ENCODE measurements around the gene ISG20. TPM values are rescaled to one million over a fixed set of nuclear protein-coding genes. Genes with fewer than 3 reads are reported as not detected.
"Not testable (repeated sequence)": the region's sequence is repeated elsewhere in the genome, so short reads cannot be mapped to it uniquely, and the experiment has no call there.

ISG20 gene
- polyA plus RNA-seq, 3 donors from 2014 or later: 286 to 365 (median 342) TPM

DNA sequence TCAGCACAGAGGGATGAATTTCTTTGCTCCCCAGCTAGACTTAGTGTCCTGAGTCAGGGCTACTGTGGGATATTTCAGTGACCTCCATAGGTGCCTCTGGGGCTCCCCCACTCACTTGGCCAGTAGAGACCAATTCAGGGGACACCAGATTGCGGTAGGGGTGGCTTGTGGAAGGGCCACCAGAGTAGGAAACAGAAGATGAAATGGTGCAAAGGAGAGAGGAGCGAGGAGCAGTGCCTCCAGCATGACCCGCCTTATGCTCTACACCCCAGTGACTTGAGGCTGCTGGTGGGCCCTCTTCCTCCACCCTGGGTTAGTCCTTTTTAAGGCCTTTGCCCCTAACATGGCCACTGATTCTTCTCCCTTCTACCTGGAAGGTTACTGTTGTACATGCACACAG lies 15.2 kb upstream of the ISG20 start:
- DNase-seq: no peak
- peaks cover 3 to 8% (median 5%) of the 10 kb centered on the region in 3 donors for H3K36me3 Mint-ChIP-seq
- H3K4me1 Mint-ChIP-seq: peaks cover 59 to 70% of the 10 kb centered on the region in 2 donors
- peak overlapping the region in 2 of 5 donors; percentile 37 to 88 for H3K4me3 Mint-ChIP-seq
- peak overlapping the region in 3 of 6 donors; percentile 11 to 91 (median 45) for H3K27ac Mint-ChIP-seq
- peaks cover 0 to 6% (median 2%) of the 10 kb centered on the region in 3 donors for H3K27me3 Mint-ChIP-seq (ENCODE audit: low read depth in 3 of 3)
- no peaks in the 10 kb centered on the region for H3K9me3 Mint-ChIP-seq

DNA sequence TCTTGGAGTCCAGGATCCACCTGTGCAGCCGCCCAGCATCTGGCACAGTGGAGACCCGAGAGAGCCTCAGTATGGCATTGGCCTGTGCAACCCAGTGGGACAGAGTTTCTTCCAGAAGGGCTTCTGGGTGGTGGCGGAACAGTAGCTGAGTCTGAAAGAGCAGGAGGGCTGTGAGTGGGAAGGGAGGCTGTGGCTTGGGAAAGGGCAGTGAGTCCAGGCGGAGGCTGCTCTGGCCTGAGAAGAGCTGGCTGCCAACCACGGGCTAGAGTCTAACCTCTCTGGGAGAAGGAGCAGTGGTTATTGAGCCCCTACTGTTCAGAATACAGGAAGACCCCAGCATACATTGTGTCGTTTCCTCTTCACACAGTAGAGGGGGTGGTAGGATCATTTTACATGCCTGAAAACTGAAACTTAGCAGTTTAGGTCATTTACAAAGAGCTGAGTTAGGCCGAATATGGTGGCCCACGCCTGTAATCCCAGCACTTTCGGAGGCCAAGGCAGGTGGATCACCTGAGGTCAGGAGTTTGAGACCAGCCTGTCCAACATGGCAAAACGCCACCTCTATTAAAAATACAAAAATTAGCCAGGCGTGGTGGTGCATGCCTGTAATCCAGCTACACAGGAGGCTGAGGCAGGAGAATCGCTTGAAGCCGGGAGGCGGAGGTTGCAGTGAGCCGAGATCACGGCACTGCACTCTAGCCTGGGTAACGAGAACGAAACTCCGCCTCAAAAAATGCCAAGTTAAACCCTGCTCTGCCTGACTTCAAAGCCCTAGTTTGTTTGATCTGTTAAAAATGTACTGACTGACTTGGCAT lies 14.5 kb upstream of the ISG20 start:
- peaks cover 67 to 78% of the 10 kb centered on the region in 2 donors for H3K4me1 Mint-ChIP-seq
- peaks cover 3 to 8% (median 5%) of the 10 kb centered on the region in 3 donors for H3K36me3 Mint-ChIP-seq
- no peaks in the 10 kb centered on the region for H3K9me3 Mint-ChIP-seq
- H3K27me3 Mint-ChIP-seq (ENCODE audit: low read depth in 3 of 3): peaks cover 0 to 6% (median 2%) of the 10 kb centered on the region in 3 donors
- peak; percentile 63 to 71 (median 67) for DNase-seq
- peak overlapping the region; percentile 27 to 68 (median 53) for H3K4me3 Mint-ChIP-seq
- H3K27ac Mint-ChIP-seq: peak overlapping the region; percentile 45 to 91 (median 83)

DNA sequence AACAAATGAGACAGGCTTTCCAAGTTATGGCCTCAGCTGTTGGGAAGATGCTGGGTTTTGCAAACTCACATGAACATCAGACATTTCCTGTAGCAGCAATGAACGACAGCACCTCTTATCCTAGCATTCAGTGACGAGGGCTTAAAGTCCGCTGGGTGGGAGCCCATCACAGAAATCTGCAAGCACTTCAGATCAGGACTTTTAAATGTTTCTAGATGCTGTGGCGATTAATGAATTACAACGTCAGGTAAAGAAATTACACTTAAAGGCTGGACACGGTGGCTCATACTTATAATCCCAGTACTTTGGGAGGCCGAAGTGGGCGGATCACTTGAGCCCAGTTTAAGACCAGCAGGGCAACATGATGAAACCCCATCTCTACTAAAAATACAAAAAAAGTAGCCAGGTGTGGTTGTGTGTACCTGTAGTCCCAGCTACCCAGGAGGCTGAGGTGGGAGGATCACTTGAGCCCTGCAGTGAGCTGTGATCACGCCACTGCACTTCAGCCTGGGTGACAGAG lies 13.8 kb upstream of the ISG20 start:
- H3K27ac Mint-ChIP-seq: peak overlapping the region; percentile 45 to 91 (median 83)
- H3K9me3 Mint-ChIP-seq: no peaks in the 10 kb centered on the region
- H3K4me3 Mint-ChIP-seq: peak overlapping the region in 1 of 5 donors; percentile 68
- H3K36me3 Mint-ChIP-seq: peaks cover 3 to 12% (median 11%) of the 10 kb centered on the region in 3 donors
- no peak for DNase-seq
- H3K27me3 Mint-ChIP-seq (ENCODE audit: low read depth in 3 of 3): peaks cover 0 to 7% (median 2%) of the 10 kb centered on the region in 3 donors
- peaks cover 73 to 84% of the 10 kb centered on the region in 2 donors for H3K4me1 Mint-ChIP-seq

DNA sequence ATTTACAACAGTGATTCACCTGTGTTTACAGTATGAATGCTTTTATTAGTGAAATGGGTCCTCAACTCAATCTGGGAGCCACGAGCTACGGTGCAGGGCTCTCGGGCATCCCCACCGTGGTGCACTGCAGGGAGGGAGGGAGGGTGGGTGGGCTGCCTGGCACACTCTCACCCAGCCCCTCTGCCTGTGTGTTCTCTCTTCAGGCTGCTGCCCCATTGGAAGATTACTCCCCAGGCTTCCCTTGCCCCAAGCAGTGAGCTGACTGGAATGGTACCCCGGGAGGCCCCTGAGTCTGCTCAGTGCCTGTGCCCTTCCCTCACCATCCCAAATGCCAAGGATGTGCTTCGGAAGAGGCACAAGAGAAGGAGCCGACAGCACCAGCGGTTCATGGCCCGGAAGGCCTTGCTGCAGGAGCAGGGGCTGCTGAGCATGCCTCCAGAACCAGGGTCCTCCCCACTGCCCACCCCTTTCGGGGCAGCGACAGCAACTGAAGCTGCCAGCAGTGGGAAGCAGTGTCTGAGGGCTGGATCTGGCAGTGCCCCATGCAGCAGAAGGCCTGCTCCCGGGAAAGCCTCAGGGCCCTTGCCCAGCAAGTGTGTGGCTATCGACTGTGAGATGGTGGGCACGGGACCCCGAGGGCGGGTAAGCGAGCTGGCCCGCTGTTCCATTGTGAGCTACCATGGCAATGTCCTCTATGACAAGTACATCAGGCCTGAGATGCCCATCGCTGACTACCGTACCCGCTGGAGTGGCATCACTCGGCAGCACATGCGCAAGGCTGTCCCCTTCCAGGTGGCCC lies 12.7 kb upstream of the ISG20 start:
- H3K36me3 Mint-ChIP-seq: peaks cover 3 to 13% (median 11%) of the 10 kb centered on the region in 3 donors
- DNase-seq: no peak
- peaks cover 0 to 5% (median 0%) of the 10 kb centered on the region in 3 donors for H3K27me3 Mint-ChIP-seq (ENCODE audit: low read depth in 3 of 3)
- H3K4me1 Mint-ChIP-seq: peaks cover 78 to 90% of the 10 kb centered on the region in 2 donors
- no peaks in the 10 kb centered on the region for H3K9me3 Mint-ChIP-seq
- H3K27ac Mint-ChIP-seq: peak overlapping the region; percentile 27 to 92 (median 81)
- H3K4me3 Mint-ChIP-seq: no peak overlapping the region

DNA sequence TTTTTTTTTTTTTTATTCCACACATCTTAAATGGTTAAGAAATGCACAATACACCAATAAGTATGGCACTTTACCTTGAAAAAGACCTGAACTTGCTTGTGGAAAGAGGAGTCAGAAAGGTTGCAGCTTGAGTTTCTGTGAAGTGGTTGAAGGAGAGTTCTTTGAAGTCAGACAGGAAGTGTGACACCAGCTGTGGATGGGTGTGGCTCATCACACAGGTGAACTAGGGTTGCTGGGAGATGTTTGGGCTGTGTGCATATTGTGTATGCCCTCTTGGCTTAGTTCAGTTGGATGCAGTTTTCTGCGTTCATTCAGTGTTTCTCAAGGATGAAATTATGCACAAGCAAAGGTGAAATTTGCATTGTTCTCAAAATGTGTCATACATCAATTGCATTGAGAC lies 11.4 kb upstream of the ISG20 start:
- Mint-ChIP-seq H3K27me3 (ENCODE audit: low read depth in 3 of 3) (peaks cover 0 to 7% (median 0%) of the 10 kb centered on the region in 3 donors), H3K4me3 (peak overlapping the region; percentile 26 to 81 (median 66)), H3K36me3 (peaks cover 3 to 13% (median 11%) of the 10 kb centered on the region in 3 donors), H3K9me3 (no peaks in the 10 kb centered on the region), H3K4me1 (peaks cover 76 to 88% of the 10 kb centered on the region in 2 donors), H3K27ac (peak overlapping the region; percentile 61 to 92 (median 81))
- DNase-seq: peak; percentile 33 to 45 (median 43)

- H3K4me3 Mint-ChIP-seq: peak overlapping the region in 4 of 5 donors; percentile 17 to 81 (median 64)
- peaks cover 69 to 81% of the 10 kb centered on the region in 2 donors for H3K4me1 Mint-ChIP-seq
- H3K27ac Mint-ChIP-seq: peak overlapping the region; percentile 61 to 92 (median 81)
- no peak for DNase-seq
- no peaks in the 10 kb centered on the region for H3K9me3 Mint-ChIP-seq
- H3K36me3 Mint-ChIP-seq: peaks cover 3 to 17% (median 11%) of the 10 kb centered on the region in 3 donors
- peaks cover 0 to 7% (median 0%) of the 10 kb centered on the region in 3 donors for H3K27me3 Mint-ChIP-seq (ENCODE audit: low read depth in 3 of 3)
Measured at GRCh38 chr15:88628018-88628654, 10.7 kb upstream of the ISG20 start.

DNA sequence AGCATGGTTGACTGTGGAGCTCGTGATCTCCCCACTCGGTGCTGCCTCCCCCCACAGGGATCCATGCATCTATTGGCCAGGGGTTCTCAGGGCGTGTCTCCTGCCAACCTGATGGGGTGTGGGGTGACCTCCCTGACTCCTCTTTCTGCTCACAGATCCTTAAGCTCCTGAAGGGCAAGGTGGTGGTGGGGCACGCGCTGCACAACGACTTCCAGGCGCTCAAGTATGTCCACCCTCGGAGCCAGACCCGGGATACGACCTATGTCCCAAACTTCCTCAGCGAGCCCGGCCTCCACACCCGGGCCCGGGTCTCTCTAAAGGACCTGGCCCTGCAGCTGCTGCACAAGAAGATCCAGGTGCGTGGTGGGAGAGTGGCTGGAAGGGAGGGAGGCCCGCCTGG lies 9.7 kb upstream of the ISG20 start:
- Mint-ChIP-seq H3K36me3 (peaks cover 3 to 19% (median 11%) of the 10 kb centered on the region in 3 donors), H3K27me3 (ENCODE audit: low read depth in 3 of 3) (peaks cover 0 to 5% (median 0%) of the 10 kb centered on the region in 3 donors), H3K4me3 (no peak overlapping the region), H3K9me3 (no peaks in the 10 kb centered on the region), H3K27ac (peak overlapping the region; percentile 61 to 92 (median 74)), H3K4me1 (peaks cover 68 to 72% of the 10 kb centered on the region in 2 donors)
- no peak for DNase-seq

- Mint-ChIP-seq H3K27ac (peak overlapping the region; percentile 87 to 96 (median 92)), H3K4me3 (peak overlapping the region; percentile 38 to 72 (median 67)), H3K36me3 (peaks cover 3 to 19% (median 11%) of the 10 kb centered on the region in 3 donors), H3K4me1 (peaks cover 69 to 70% of the 10 kb centered on the region in 2 donors), H3K9me3 (no peaks in the 10 kb centered on the region), H3K27me3 (ENCODE audit: low read depth in 3 of 3) (peaks cover 0 to 3% (median 0%) of the 10 kb centered on the region in 3 donors)
- peak; percentile 19 to 37 (median 29) for DNase-seq
Measured at GRCh38 chr15:88630141-88630721, 8.6 kb upstream of the ISG20 start.

GRCh38 chr15:88630798-88631463 lies 7.9 kb upstream of the ISG20 start:
- DNase-seq: no peak
- Mint-ChIP-seq H3K9me3 (no peaks in the 10 kb centered on the region), H3K4me1 (peaks cover 71 to 76% of the 10 kb centered on the region in 2 donors), H3K27me3 (ENCODE audit: low read depth in 3 of 3) (peaks cover 0 to 3% (median 0%) of the 10 kb centered on the region in 3 donors), H3K36me3 (peaks cover 3 to 19% (median 11%) of the 10 kb centered on the region in 3 donors), H3K27ac (peak overlapping the region; percentile 87 to 96 (median 92)), H3K4me3 (peak overlapping the region in 4 of 5 donors; percentile 24 to 58 (median 36))

DNA sequence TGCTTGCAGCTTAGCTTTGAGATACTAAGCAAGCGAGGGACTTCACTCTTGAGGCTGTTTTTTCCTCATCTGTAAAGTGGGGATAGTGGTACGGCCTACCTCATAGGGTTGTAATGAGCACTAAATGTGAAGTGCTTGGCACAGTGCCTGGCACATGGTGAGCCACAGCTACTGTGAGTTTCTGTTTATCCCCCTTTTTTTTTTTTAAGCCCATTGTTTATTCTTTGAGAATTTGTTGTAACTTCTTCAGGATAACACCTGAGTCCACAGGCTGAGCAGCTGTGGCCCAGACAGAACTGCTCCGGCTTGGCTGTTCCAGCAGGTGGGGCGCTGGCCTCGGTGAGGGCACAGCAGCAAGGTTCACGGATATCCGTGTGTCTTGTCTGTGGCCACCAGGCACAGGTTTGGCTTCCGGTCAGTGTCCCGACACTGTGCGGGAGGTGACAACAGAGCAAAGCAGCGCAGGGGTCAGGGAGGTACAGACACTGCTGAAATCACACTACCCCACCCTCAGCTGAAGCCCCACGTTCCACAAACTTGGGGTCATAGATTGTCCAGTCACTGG lies 7.3 kb upstream of the ISG20 start:
- no peaks in the 10 kb centered on the region for H3K9me3 Mint-ChIP-seq
- no peak overlapping the region for H3K4me3 Mint-ChIP-seq
- peak overlapping the region; percentile 83 to 93 (median 91) for H3K27ac Mint-ChIP-seq
- H3K36me3 Mint-ChIP-seq: peaks cover 3 to 19% (median 11%) of the 10 kb centered on the region in 3 donors
- DNase-seq: no peak
- peaks cover 0 to 3% (median 0%) of the 10 kb centered on the region in 3 donors for H3K27me3 Mint-ChIP-seq (ENCODE audit: low read depth in 3 of 3)
- peaks cover 77 to 79% of the 10 kb centered on the region in 2 donors for H3K4me1 Mint-ChIP-seq

DNA sequence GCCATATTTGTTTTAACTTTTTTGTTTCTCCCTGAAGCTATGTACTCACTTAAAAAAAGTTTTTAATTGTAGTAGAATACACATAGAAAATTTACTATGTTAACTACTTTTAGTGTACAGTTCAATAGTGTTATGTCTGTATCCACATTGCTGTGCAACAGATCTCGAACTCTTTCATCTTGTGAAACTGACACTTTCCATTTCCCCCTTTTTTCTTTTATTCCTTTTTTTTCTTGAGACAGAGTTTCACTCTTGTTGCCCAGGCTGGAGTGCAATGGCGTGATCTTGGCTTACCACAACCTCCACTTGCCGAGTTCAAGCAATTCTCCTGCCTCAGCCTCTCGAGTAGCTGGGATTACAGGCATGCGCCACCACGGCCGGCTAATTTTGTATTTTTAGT lies 6.0 kb upstream of the ISG20 start:
- DNase-seq; H3K4me3 Mint-ChIP-seq; H3K9me3 Mint-ChIP-seq; H3K27me3 Mint-ChIP-seq (ENCODE audit: low read depth in 3 of 3): not testable (repeated sequence)
- Mint-ChIP-seq H3K27ac (peak overlapping the region; percentile 1 to 87 (median 76)), H3K4me1 (peaks cover 79% of the 10 kb centered on the region in 2 donors), H3K36me3 (peaks cover 0 to 14% (median 4%) of the 10 kb centered on the region in 3 donors)

DNA sequence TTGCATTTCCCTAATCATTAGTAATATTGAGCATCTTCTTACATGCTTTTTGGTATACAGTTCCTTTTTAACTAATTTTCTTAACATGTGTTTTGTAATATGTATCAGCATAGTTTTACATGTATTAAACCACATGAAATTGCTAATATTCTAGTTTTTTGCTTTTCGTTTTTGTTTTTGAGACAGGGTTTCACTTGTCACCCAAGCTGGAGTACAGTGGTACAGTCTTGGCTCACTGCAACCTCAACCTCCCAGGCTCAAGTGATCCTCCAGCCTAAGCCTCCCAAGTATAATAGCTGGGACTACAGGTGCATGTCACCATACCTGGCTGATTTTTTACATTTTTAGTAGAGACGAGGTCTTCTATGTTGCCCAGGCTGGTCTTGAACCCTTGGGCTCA lies 4.4 kb upstream of the ISG20 start:
- peaks cover 77% of the 10 kb centered on the region in 2 donors for H3K4me1 Mint-ChIP-seq
- no peak overlapping the region for H3K4me3 Mint-ChIP-seq
- H3K27ac Mint-ChIP-seq: peak overlapping the region; percentile 34 to 100 (median 98)
- peaks cover 4 to 16% (median 6%) of the 10 kb centered on the region in 3 donors for H3K36me3 Mint-ChIP-seq
- no peak for DNase-seq
- H3K27me3 Mint-ChIP-seq (ENCODE audit: low read depth in 3 of 3): peaks cover 7 to 17% (median 9%) of the 10 kb centered on the region in 3 donors
- no peaks in the 10 kb centered on the region for H3K9me3 Mint-ChIP-seq

All from immature natural killer cell (primary cell).